Ovary (tissue), 9 donors: Measurements from ENCODE around the gene ABHD12. TPM values are rescaled to one million over a fixed set of nuclear protein-coding genes. Genes with fewer than 3 reads are reported as not detected.

Experiments
- DNase-seq, 5 donors: peaks; one replicate each; pipeline ENCODE4 v3.0.0-alpha.2; 2019 to 2020
- H3K27ac ChIP-seq, 2 donors: fragments of 200-600 bp; one replicate each; pipeline versions ENCODE4 v1.5.1 to v1.8.0; 2019 to 2022
- H3K27me3 ChIP-seq: fragments of 200-600 bp; one replicate; pipeline ENCODE4 v1.8.0; 2022
- H3K36me3 ChIP-seq: fragments of 200-600 bp; sonication (generic); one replicate; pipeline ENCODE4 v1.5.1; 2019
- H3K4me1 ChIP-seq: one replicate; pipeline ENCODE4 v1.8.1; 2013; ENCODE audit warnings: mild to moderate bottlenecking, moderate library complexity; ENCODE audit not compliant: insufficient read depth
- H3K4me3 ChIP-seq: fragments of 200-600 bp; sonication (generic); one replicate; pipeline ENCODE4 v1.5.1; 2017
- H3K9me3 ChIP-seq, 2 donors: fragments of 200-600 bp in 1 of 2; sonication (generic) in 1 of 2; one replicate each; pipeline versions ENCODE4 v1.5.1 to v1.8.1; 2013 to 2019; ENCODE audit warnings: mild to moderate bottlenecking in 1 of 2, moderate library complexity in 1 of 2
- EP300 ChIP-seq: sonication (generic); formaldehyde crosslinking; IDR thresholded peaks from one replicate; pipeline ENCODE4 v1.6.1; 2017; ENCODE audit warnings: antibody characterized with exemption
- POLR2A ChIP-seq: fragments of 450-650 bp; IDR thresholded peaks from one replicate; pipeline ENCODE4 v1.6.1; 2017; ENCODE audit warnings: antibody characterized with exemption, mild to moderate bottlenecking, moderate library complexity
- whole genome bisulfite sequencing, 3 donors: extraction: QIAGEN DNeasy Blood & Tissue Kit in 1 of 3; methylation state at CpG; one replicate each; pipeline versions ENCODE4 v1.1.5 to v1.1.7; 2013 to 2017; 5-methylcytosine and 5-hydroxymethylcytosine counted together
- intact Hi-C, 4 donors: fragments of 100-400 bp; cut with DNase I; formaldehyde crosslinking; loops; one replicate each; pipeline versions ENCODE4 v1.11.0 to v1.15.1; 2022 to 2023
- polyA plus RNA-seq, 2 donors: library from polyadenylated mRNA; stranded (reverse); fragments of 200-250 nt in 1 of 2; fragments of 350-450 nt in 1 of 2; fragmentation: Illumina TruSeq in 1 of 2; extraction: RNeasy Lipid Tissue Mini Kit (QIAGEN cat#74804) in 1 of 2; gene quantifications; one replicate each; pipeline ENCODE4 v1.2.3, GENCODE V29; 2013 to 2014
- total RNA-seq, 7 donors: library from RNA; depleted of rRNA in 2 of 7; stranded (reverse); fragments of >200 nt in 2 of 7; fragmentation: NEBNext Ultra II Directional in 3 of 7; extraction: Animal tissue kit (Norgen Biotek cat#: 25700) in 3 of 7; gene quantifications; one replicate each; pipeline versions ENCODE4 v1.1.0 to v1.2.4, GENCODE V29; 2016 to 2023
- TF ChIP-seq, protein P1 (sequence below), 3 donors: fragments of 450-650 bp in 2 of 3; fragments of 200-600 bp in 1 of 3; IDR thresholded peaks; one replicate each; pipeline versions ENCODE4 v1.5.1 to v1.8.0; 2016 to 2022; ENCODE audit warnings: antibody characterized with exemption in 3 of 3, mild to moderate bottlenecking in 1 of 3
- donor health status: DM: no; HTN: no; CAD: no; lungs with moderate emphysema.
- donor health status: DM: no; HTN: no; CAD: no.
- donor health status: Bipolar disorder and iron deficiency.
- donor health status: DM: yes; HTN: yes; CAD: no.
- donor health status: DM: no; HTN: no; CAD: no.
- donor health status: DM: yes; HTN: yes; CAD: no.

ABHD12 gene
- total and polyA plus RNA-seq, 9 donors = 15.0 to 87.6 (median 37.6) TPM

DNA sequence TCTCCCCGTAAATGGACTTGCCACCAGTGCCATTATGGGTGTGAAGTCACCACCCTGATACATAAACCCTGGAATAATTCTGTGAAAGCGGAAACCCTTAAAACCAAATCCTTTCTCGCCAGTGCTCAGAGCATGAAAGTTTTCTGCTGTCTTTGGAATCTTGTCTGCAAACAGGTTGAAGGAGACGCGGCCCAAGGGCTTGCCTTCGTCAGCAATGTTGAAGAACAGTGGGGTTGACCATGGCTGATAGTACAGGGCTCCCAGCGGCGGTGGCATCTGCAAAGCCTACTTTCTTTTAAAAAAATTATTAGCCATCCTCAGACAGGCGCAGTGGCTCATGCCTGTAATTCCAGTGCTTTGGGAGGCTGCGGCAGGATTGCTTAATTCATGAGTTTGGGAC lies 22.1 kb downstream of the ABHD12 start:
- TF ChIP-seq POLR2A (no peak), EP300 (no peak)
- TF ChIP-seq, protein P1, sequence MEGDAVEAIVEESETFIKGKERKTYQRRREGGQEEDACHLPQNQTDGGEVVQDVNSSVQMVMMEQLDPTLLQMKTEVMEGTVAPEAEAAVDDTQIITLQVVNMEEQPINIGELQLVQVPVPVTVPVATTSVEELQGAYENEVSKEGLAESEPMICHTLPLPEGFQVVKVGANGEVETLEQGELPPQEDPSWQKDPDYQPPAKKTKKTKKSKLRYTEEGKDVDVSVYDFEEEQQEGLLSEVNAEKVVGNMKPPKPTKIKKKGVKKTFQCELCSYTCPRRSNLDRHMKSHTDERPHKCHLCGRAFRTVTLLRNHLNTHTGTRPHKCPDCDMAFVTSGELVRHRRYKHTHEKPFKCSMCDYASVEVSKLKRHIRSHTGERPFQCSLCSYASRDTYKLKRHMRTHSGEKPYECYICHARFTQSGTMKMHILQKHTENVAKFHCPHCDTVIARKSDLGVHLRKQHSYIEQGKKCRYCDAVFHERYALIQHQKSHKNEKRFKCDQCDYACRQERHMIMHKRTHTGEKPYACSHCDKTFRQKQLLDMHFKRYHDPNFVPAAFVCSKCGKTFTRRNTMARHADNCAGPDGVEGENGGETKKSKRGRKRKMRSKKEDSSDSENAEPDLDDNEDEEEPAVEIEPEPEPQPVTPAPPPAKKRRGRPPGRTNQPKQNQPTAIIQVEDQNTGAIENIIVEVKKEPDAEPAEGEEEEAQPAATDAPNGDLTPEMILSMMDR (IDR thresholded peaks at IDR 0.05) = no peak
- intact Hi-C loops = no loop called here
- WGBS, 3 donors = 97 to 98% (median 98%) methylated on average over 10 of the region's 10 CpGs

DNA sequence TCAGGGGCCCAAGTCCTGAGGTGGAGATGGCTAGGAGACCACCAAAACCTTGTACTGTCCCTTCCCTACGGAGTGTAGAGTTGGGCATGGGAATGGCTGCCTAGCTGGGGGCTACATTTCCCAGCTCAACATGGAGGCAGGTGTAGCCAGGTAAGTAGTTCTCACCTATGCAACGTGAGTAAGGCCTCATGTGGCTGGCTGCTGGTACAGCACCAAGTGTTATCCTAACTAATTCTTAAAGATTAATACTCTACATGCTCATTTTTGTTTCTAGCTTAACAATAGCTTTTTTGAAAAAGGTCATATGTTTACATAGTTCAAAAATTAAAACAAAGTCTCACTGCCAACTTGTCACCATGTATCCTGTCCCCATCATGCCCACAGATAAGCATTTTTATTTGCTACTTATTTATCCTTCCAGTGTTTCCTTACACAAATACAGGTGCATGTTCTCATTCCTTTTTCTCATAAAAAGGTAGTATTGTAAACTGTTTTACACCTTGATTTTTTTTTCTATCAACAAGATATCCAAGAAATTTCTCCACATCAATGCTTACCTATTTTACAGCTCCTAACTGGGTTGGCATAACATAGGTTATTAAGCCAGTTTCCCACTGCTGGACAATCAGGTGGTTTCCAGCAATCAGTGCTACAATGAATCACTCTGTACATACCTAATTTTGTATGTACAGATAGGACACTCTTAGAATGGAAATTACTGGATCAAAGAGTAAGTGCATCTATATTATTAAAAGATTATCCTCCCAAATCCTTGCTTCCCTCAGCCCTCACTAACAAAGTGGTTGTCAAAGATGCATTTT lies 25.5 kb downstream of the ABHD12 start:
- Histone ChIP-seq H3K4me1 (no peaks in the 10 kb centered on the region), H3K27ac (no peak overlapping the region), H3K27me3 (no peaks in the 10 kb centered on the region), H3K9me3 (no peaks in the 10 kb centered on the region), H3K36me3 (no peaks in the 10 kb centered on the region), H3K4me3 (no peak overlapping the region)
- DNase-seq = no peak
- TF ChIP-seq EP300 (no peak), POLR2A (no peak)
- TF ChIP-seq, protein P1 (IDR thresholded peaks at IDR 0.05) = no peak
- intact Hi-C loops = no loop called here
- WGBS, 3 donors = 80 to 85% (median 83%) methylated on average over 2 of the region's 2 CpGs

More for the DNA sequence above, 22.1 kb downstream of the ABHD12 start:
- H3K27me3 ChIP-seq = no peaks in the 10 kb centered on the region
- no peak for DNase-seq
- no peaks in the 10 kb centered on the region for H3K36me3 ChIP-seq
- no peaks in the 10 kb centered on the region for H3K9me3 ChIP-seq
- no peaks in the 10 kb centered on the region for H3K4me1 ChIP-seq
- H3K4me3 ChIP-seq = no peak overlapping the region
- no peak overlapping the region for H3K27ac ChIP-seq

DNA sequence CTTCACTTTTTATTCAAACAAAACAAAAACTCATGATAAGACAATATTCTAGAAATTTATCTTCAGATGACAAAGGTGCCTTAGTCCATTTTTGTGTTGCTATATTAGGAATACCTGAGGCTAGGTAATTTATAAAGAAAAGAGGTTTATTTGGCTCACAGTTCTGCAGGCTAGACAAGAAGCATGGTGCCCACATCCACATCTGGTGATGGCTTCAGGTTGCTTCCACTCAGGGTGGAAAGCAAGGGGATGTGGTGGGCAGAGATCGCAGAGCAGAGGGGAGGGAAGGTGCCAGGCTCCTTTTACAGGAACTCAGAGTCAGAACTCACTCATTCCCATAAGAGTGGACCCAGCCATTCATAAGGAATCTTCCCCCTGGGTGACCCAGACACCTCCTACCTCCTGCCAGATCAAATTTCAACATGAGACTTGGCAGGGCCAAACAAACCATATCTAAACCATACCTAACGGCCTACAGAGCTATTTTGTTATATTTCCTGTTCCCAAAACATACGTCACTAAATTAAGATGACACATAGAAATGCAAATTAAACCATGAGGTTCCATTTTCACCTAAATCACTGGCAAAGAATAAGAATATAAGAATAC lies 26.4 kb downstream of the ABHD12 start:
- Histone ChIP-seq H3K4me3 (no peak overlapping the region), H3K27me3 (no peaks in the 10 kb centered on the region), H3K9me3 (no peaks in the 10 kb centered on the region), H3K36me3 (no peaks in the 10 kb centered on the region), H3K27ac (no peak overlapping the region), H3K4me1 (no peaks in the 10 kb centered on the region)
- 74 to 78% (median 77%) methylated on average over 3 of the region's 3 CpGs for WGBS, 3 donors
- no peak for TF ChIP-seq POLR2A
- TF ChIP-seq, protein P1 (IDR thresholded peaks at IDR 0.05) = no peak
- TF ChIP-seq EP300 = no peak
- intact Hi-C loops = no loop called here
- DNase-seq = no peak

DNA sequence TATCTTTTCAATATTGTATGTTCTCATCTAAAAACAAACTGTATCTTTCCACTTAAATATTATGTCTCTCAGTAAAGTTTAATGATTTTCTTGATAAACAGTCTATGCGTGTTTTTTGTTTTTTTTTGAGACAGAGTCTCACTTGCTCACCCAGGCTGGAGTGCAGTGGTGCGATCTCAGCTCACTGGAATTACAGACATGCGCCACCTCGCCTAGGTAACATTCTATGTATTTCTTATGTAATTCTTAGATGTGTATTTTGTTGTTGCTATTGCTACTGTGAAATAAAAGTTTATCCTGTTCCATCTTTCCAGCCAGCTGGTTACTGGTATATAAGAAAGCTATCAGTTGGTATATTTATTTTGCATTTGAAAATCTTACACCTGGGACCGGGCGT lies 29.4 kb downstream of the ABHD12 start:
- no peak overlapping the region for H3K27ac ChIP-seq
- H3K9me3 ChIP-seq = no peaks in the 10 kb centered on the region
- WGBS, 3 donors = 67 to 78% (median 70%) methylated on average over 6 of the region's 6 CpGs
- DNase-seq = no peak
- no peaks in the 10 kb centered on the region for H3K4me1 ChIP-seq
- TF ChIP-seq EP300 (no peak), POLR2A (no peak)
- TF ChIP-seq, protein P1 (IDR thresholded peaks at IDR 0.05) = no peak
- no peaks in the 10 kb centered on the region for H3K36me3 ChIP-seq
- no peaks in the 10 kb centered on the region for H3K27me3 ChIP-seq
- no peak overlapping the region for H3K4me3 ChIP-seq
- intact Hi-C loops = no loop called here
